Islet precursor cell (in vitro differentiated cells): ENCODE data around the gene SRRM5.
A peak's percentile ranks its signal among the peaks of the same experiment; 100 is the strongest.
"Not testable (repeated sequence)": the region's sequence is repeated elsewhere in the genome, so short reads cannot be mapped to it uniquely, and the experiment has no call there.

Experiments
- DNase-seq: peaks from one replicate; pipeline ENCODE4 v3.0.0-alpha.2; 2018

SRRM5 gene

DNA sequence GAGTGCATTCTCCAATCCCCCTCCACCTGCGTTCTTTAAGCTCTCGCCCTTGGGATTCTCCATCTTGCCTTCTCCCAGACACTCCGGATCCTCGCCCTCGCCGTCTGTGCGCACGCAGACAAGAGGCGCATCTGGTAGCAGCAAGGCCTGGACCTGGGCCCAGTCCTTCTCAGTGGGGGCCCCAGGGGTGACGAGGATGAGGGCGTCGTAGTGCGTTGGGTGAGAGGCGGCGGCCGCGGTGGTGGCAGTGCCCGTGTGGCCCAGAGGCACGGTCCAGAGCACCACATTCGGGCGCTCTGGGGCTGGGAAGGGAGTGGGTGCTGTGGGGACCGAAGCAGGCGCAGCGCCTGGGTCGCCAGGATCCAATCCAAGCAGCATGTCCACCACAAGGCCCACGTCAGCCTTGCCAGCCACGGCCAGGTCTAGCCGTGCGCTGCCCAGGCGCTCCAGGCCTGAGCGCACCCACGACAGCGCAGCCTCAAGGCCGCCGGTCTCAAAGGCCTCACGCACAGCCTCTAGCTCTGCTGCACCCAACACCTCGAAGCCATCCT lies 19.0 kb upstream of the SRRM5 start:
- no peak for DNase-seq

DNA sequence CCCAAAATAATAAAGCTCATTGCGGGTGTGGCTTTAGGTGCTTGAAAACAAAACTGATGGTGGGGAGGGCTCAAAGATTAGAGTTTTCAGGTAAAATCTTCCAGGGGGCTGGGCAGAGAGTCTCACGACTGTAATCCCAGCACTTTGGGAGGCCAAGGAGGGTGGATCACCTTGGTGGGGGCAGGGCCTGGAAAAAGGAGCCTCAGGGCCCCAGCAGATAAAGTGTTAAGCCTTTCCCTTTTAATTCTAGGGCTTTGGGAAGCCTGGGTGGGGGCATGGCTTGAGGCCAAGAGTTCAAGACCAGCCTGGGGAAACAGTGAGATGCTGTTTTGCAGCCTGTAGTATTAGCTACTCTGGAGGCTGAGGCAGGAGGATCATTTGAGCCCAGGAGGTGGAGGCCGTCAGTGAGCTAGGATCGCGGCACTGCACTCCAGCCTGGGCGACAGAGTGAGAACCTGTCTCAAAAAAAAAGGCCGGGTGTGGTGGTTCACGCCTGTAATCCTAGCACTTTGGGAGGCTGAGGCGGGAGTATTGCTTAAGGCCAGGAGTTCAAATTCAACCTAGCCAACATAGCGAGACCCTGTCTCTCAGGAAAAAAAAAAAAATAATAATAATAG lies 17.7 kb upstream of the SRRM5 start:
- DNase-seq, result no peak

DNA sequence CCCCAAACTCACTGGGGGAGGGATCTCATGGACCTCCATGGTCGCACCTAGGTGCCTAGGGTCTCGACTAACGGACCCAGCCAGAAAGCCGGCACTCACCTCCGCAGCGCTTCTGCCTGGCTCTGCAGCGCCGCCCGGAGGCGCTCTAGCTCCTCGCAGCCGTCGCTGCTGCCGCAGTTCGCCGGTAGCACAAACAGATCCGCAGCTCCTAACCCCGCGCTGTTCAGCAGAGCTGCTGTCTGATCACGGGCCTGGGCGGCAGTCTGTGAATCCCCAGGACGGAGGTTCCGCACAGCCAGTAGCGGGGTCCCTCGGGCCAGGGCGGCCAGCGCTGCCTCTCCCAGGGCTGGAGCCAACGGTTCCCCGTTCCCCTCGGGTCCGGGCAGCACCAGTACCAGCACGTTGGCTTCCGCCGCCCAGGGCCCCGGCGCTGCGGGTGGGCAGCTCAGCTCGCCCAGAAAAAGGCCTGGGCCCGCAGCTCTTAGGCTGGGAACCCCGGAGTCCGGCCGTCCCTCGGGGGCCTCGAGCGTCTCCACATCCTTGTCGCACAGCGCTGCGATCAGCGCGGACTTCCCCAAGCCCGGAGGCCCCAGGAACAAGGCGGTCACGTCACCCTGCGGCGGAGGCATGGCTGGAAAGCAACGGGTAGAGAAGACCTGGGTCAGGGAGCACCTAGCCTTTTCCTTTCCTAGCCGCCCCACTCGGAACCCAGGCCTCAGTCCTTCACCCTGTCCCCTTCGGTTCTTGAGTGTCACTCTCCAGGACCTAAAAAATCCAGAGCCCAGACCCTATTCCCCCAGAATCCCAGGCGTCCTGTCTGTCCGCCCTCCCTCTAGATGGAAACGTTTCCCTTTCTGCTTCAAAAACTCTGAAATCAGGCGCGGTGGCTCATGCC lies 16.9 kb upstream of the SRRM5 start:
- DNase-seq, result peak; percentile 87

DNA sequence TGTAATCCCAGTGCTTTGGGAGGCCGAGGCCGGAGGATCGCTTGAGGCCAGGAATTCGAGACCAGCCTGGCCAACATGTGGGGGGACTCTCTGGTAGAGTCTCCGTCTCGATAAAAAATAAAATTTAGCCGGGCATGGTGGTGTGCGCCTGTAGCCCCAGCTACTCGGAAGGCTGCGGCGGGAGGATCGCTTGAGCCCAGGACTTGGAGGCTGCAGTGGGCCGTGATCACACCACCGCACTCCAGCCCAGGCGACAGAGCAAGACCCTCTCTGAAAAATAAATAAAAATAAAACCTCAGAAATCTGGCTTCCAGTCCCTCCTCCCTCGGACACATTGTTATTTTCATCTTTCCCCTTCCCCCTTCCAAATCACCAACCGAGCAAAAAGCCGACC lies 16.3 kb upstream of the SRRM5 start:
- no peak for DNase-seq

GRCh38 chr19:43595999-43596841 lies 15.7 kb upstream of the SRRM5 start, which contains the start of the genes IRGQ and ZNF576:
IRGQ (minus strand) TSS chr19:43596134; CDS start chr19:43595338, 796 bp downstream.
ZNF576 (plus strand) TSS chr19:43596595; CDS start chr19:43597109, 514 bp downstream.
- DNase-seq, result peak; percentile 100

DNA sequence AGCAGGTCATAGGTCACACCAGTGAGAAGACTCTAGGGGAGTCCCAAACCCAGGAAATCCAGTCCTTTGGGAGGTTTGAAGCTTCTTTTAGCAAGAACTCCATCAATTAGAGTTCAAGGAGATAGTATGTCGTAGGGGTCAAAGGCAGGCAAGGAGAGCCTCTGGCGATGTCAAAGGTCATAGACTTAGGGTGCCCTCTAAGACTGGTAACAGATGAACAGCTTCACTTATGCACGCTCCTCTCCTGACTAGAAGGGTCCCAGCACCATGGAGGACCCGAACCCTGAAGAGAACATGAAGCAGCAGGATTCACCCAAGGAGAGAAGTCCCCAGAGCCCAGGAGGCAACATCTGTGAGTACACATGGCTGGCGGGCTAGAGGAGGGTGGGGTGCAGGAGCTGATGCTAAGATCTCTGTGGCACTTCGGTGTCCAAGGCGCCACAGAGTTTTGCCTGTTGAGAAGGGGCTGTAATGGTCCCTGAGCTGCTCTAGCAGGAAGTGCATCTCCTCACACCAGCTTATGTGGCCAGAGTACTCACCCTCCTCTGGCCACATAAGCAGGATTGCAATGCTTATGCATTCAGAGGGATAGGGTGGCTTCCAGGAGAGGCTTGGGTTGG lies 14.9 kb upstream of the SRRM5 start:
- DNase-seq, result no peak

DNA sequence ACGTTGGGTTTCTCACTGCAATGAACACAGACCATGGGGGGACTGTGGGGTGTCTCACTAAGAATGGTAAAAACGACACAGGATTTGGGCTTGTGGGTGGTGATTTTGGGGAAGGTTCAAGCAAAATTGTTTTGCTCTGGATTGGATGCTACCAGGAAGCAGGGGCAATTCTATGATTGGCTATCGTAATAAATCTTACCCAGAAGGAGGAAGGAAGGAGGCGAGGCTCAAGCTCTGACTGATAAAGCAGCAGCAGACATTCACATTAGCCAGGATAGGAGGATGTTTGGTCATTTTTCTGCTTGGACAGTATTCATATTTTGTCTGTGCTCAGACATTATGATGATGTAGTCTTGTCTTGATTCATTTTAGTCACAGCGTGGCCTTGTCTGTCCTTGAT lies 14.0 kb upstream of the SRRM5 start:
- DNase-seq, result no peak

DNA sequence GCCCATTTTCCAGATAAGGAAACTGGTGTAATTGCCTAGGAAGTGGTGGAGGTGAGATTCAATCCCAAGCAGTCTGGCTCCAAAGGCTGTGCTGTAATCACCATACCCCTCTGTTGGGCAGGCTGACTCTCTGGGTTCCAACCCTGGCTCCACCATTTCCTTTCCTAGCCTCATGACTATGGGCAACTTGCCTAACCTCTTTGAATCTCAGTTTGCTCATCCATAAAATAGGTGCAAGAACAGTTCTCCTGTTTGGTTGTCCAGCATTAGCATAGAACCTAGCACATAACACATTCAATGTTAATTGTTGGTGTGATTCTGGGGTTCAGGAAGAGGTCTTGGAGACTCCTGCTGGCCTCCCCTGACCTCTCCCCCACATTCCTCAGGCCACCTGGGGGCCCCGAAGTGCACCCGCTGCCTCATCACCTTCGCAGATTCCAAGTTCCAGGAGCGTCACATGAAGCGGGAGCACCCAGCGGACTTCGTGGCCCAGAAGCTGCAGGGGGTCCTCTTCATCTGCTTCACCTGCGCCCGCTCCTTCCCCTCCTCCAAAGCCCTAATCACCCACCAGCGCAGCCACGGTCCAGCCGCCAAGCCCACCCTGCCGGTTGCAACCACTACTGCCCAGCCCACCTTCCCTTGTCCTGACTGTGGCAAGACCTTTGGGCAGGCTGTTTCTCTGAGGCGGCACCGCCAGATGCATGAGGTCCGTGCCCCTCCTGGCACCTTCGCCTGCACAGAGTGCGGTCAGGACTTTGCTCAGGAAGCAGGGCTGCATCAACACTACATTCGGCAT lies 13.2 kb upstream of the SRRM5 start:
- no peak for DNase-seq

DNA sequence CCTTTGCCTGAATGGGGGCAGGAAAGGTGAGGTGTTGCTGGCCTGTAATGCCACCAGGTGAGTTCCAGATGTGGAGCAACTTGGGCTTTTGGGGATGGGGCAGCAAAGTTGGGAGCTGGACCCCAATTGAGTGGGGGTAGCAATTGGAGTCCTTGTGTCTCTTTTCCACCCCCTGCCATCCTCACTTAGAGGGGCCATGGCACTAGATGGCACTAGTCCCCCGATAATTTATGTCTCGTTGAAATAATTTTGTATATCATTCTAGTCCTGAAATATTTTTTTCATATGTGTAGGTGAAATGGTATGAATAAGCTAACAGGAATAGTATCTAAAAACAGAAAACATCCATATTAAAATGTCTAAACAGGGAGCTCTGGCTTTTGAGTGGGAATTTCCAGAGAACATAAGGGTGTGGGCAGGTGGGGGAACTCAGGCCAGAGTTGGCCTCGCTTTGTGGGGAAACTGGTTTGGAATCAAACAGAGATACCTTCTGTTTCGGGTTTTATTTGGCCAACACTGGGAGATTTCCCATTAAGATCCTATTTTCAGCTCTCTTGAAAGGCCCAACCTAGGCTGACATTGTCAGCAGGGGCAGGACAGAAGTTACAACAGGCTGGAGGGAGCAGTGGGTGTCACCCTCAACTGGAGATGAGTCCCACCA lies 12.1 kb upstream of the SRRM5 start:
- DNase-seq, result no peak

DNA sequence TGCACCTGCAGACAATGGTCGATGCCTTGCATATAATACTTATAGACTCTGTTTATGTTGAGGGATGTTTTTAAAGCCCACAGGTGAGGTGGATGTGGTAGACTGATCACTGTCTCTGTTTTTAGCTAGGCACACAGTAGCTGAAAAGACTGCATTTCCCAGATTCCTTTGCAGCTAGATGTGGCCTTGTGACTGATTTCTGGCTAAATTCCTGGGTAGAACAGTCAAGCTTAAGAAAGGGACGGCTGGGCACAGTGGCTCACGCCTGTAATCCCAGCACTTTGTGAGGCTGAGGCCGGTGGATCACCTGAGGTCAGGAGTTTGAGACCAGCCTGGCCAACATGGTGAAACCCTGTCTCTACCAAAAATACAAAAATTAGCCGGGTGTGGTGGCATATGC lies 11.6 kb upstream of the SRRM5 start:
- DNase-seq, result not testable (repeated sequence)

DNA sequence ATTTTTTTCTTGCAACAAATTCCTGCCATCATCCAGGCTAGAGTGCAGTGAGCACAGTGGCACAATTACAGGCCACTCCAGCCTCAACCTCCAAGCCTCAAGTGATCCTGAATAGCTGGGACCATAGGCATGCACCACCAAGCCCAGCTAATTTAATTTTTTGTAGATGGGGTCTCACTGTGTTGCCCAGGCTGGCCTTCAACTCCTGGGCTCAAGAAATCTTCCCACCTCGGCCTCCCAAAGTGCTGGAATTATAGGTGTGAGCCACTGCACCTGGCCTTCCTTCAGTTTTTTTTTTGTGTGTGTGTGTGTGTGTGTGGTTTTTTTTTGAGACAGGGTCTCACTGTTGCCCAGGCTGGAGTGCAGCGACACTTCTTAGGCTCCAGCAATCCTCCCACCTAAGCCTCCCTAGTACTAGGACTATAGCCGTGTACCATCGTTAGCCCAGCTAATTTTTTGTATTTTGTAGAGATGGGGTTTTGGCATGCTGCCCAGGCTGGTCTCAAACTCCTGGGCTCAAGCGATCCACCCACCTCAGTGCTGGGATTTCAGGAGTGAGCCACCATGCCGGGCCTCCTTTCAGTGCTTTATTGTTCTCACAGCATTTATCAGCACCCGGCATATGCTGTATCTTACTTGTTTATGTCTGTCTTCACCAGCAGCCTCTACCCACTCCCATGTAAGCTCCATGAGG lies 5.9 kb upstream of the SRRM5 start:
- no peak for DNase-seq

DNA sequence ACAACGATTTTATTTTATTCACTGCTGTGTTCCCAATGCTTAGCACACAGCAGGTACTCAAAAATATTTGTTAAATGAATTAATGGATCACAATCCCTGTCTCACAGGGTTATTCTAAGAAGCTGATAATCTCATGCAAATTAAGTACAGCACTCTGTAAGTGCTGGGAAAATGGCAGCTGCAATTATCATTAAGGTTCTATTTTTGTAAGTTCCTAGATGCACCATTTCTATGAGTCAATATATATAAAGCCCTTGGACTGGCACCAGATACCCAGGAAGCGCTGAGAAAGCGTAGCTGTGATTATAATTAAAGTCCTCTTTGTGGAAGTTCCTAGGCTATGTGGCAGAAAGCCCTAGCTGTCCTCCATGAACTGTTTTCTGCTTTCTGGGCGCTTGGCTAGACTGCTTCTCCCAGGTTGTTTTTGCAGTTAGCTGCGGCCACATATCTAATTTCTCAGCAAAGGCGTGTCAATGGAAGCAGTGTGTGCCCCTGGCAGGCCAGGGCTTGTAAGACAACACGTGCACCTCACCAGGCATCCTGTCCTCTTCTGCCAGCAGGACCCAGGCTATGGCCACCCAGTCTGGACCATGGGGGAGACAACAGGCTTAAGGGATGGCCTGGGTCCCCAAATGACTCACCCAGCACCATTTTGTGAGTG lies 5.2 kb upstream of the SRRM5 start:
- DNase-seq, result no peak

GRCh38 chr19:43607238-43608205 lies 4.4 kb upstream of the SRRM5 start:
- DNase-seq, result no peak

DNA sequence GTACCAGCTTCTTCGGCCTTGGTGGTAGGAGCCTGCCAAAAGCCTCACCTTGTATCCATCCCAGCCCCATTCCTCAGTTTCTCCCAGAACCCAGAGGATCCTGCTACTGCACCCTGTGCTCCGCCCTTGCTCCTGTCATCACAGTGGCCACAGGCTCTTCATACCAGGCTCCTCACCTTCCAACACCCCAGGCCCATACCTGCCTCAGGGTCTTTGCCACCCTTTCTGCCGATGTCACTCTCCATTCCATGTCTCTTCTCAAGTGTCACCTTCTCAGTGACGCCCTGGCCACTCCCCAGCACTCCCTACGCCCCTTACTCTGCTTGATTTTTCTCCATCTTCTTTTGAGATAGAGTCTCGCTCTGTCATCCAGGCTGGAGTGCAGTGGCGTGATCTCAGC lies 2.0 kb upstream of the SRRM5 start:
- DNase-seq, result no peak

DNA sequence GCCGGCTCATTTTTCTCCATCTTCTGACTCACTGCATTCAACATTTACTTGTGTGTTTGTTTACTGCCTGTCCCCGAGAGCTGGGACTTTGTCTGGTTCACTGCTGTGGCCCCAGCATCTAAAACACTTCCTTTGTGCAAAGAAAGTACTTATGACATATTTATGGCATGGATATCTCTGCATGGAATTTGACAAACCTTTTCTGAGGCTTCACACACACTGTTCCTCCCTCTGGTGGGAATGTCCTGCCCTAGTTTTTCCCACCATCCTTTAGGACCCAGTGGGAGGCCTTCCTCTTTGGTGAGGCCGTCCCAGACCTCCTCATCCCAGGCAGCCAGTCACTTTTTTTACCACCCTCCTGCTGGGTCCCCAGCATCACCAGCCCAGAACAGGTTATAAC lies 1.4 kb upstream of the SRRM5 start:
- DNase-seq, result no peak

DNA sequence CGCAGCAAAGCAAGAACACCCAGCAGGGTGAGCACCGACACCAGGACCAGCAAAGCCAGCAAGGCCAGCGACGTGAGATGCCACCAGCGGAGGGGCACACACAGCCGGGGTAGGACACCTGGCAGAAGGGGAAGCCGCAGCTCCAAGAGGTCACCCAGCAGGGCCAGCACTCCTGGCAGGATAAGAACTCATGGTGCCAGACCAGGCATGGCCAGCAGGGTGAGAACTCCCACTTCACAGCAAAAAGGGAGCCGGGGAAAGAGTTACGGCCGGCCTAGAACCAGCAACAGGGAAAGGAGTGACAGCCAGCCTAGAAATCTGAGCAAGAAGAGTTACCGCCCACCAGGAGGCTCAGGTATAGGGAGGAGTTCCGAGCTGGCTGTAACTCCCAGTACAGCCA lies 486 bp downstream of the SRRM5 start:
- DNase-seq, result no peak

DNA sequence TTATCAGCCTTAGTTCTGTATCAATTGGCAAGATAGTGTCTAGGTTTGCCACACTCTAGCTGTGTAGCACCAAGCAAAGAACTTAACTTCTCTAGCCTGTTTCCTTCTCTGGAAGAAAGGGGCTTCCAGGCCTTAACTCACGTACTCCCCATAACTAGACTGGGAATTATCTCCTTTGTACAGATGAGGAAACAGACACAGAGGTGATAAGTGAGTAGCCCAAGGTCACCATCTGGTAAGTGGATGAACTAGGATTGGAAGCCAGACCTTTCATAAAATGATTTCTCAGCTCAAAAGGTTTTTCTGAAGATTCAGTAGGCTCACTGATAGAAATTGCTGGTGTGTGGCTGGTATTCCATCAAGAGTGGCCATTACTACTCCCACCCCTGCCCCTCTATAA lies 4.4 kb downstream of the SRRM5 start:
- DNase-seq, result no peak

DNA sequence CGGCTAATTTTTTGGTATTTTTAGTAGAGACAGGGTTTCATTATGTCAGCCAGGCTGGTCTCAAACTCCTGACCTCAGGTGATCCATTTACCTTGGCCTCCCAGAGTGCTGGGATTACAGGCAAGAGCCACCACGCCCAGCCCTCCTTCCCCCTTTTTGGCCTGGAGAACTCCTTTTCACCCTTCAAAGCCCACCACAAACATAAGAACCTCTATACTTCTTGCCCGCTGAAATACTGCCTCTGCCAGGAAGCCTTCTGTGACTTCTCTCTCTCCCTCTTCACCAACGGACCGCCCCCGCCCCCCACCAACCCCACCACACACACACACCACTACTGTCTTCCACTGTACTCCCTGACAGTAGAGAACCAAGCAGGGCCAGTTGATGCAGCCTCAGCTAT lies 5.1 kb downstream of the SRRM5 start:
- DNase-seq, result no peak

DNA sequence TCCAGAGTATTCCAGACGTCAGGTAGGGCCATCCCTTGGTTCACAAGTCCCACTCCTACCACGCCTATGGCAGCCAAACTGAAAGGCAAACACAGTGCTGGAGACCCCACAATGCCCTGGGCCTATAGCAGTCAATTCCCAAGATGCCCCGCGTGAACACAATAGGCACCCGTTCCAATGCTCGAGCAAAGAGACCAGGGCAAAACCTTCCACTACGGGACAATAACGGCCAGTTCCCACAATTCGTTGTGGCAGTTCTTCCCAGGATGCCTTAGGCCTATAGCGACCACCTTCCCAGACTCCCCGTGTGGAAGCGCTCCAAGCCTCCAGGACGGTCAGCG lies 7.0 kb downstream of the SRRM5 start:
- DNase-seq, result no peak
